ENCODE data around the gene SLC5A11.

- TF ChIP-seq CTCF (IDR thresholded peaks at IDR 0.05; ENCODE audit: low read depth, low read length) (no peak), POLR2A (IDR thresholded peaks at IDR 0.05; ENCODE audit: extremely low read depth, insufficient read length) (no peak)
Measured at GRCh38 chr16:24925163-24925562, 79.4 kb downstream of the SLC5A11 start.

All from NB4 (cell line).